HPDE6-E6E7 (cell line): ENCODE data around the gene AMMECR1L.
"Not testable (repeated sequence)": the region's sequence is repeated elsewhere in the genome, so short reads cannot be mapped to it uniquely, and the experiment has no call there.

Experiments
- DNase-seq: peaks from one replicate; pipeline ENCODE4 v3.0.0; 2011; ENCODE audit warnings: missing footprints; ENCODE audit errors: extremely low spot score

AMMECR1L gene

GRCh38 chr2:127841466-127842178 lies 44.1 kb downstream of the AMMECR1L start:
- no peak for DNase-seq

GRCh38 chr2:127840893-127841292 lies 44.9 kb downstream of the AMMECR1L start:
- no peak for DNase-seq

- no peak for DNase-seq
Measured at GRCh38 chr2:127834951-127835350, 50.8 kb downstream of the AMMECR1L start.

- no peak for DNase-seq
Measured at GRCh38 chr2:127829845-127830246, 55.9 kb downstream of the AMMECR1L start.

- DNase-seq, result not testable (repeated sequence)
Measured at GRCh38 chr2:127826708-127827107, 59.0 kb downstream of the AMMECR1L start.

- DNase-seq, result no peak
Measured at GRCh38 chr2:127826047-127826446, 59.7 kb downstream of the AMMECR1L start.

GRCh38 chr2:127820080-127820668 lies 65.6 kb downstream of the AMMECR1L start:
- no peak for DNase-seq

GRCh38 chr2:127818794-127819425 lies 66.8 kb downstream of the AMMECR1L start:
- no peak for DNase-seq

GRCh38 chr2:127818241-127818640 lies 67.5 kb downstream of the AMMECR1L start:
- no peak for DNase-seq

- no peak for DNase-seq
Measured at GRCh38 chr2:127814677-127815076, 71.1 kb downstream of the AMMECR1L start.

- DNase-seq, result not testable (repeated sequence)
Measured at GRCh38 chr2:127812441-127812840, 73.3 kb downstream of the AMMECR1L start.
